Measurements from ENCODE around the gene ASTN2.

Gene ASTN2

GRCh38 chr9:116998305-116998704 is 416.6 kb downstream of the ASTN2 start:
- DNase-seq = no peak

- no peak for DNase-seq
Measured at GRCh38 chr9:116992865-116993264, 422.0 kb downstream of the ASTN2 start.

- DNase-seq = no peak
Measured at GRCh38 chr9:116991051-116991450, 423.8 kb downstream of the ASTN2 start.

- DNase-seq = no peak
Measured at GRCh38 chr9:116990592-116990991, 424.3 kb downstream of the ASTN2 start.

- no peak for DNase-seq
Measured at GRCh38 chr9:116987721-116988485, 427.0 kb downstream of the ASTN2 start.

GRCh38 chr9:116986015-116986414 is 428.8 kb downstream of the ASTN2 start:
- DNase-seq = no peak

- no peak for DNase-seq
Measured at GRCh38 chr9:116985596-116985995, 429.3 kb downstream of the ASTN2 start.

- DNase-seq = no peak
Measured at GRCh38 chr9:116984111-116984510, 430.7 kb downstream of the ASTN2 start.

- DNase-seq = no peak
Measured at GRCh38 chr9:116980582-116981120, 434.2 kb downstream of the ASTN2 start.

GRCh38 chr9:116979456-116979855 is 435.4 kb downstream of the ASTN2 start:
- DNase-seq = no peak

- DNase-seq = no peak
Measured at GRCh38 chr9:116978155-116978554, 436.7 kb downstream of the ASTN2 start.

- no peak for DNase-seq
Measured at GRCh38 chr9:116975126-116975525, 439.7 kb downstream of the ASTN2 start.

GRCh38 chr9:116966199-116966598 is 448.7 kb downstream of the ASTN2 start:
- DNase-seq = no peak

GRCh38 chr9:116964258-116964657 is 450.6 kb downstream of the ASTN2 start:
- no peak for DNase-seq

GRCh38 chr9:116959809-116960208 is 455.0 kb downstream of the ASTN2 start:
- no peak for DNase-seq

- no peak for DNase-seq
Measured at GRCh38 chr9:116958881-116959280, 456.0 kb downstream of the ASTN2 start.

GRCh38 chr9:116954731-116955130 is 460.1 kb downstream of the ASTN2 start:
- no peak for DNase-seq

- no peak for DNase-seq
Measured at GRCh38 chr9:116953271-116953670, 461.6 kb downstream of the ASTN2 start.

GRCh38 chr9:116952436-116952810 is 462.4 kb downstream of the ASTN2 start:
- DNase-seq = no peak

- DNase-seq = no peak
Measured at GRCh38 chr9:116951588-116952435, 463.0 kb downstream of the ASTN2 start.

- no peak for DNase-seq
Measured at GRCh38 chr9:116945817-116946216, 469.0 kb downstream of the ASTN2 start.

GRCh38 chr9:116944714-116945534 is 469.9 kb downstream of the ASTN2 start:
- no peak for DNase-seq

- no peak for DNase-seq
Measured at GRCh38 chr9:116943970-116944369, 470.9 kb downstream of the ASTN2 start.

Data from stimulated activated CD4-positive, alpha-beta T cell treated with anti-CD3 and anti-CD28 coated beads, Interleukin-4, amount 100 ng/mL, for 4 hours (primary cell).